Panc1 (cell line): ENCODE results near the gene HIPK2. TPM values are rescaled to one million over a fixed set of nuclear protein-coding genes. Genes with fewer than 3 reads are reported as not detected.

Source experiments
- ATAC-seq: fragments of 200-7000 bp; cut with Tn5 transposase; 2 replicates; pipeline ENCODE4 v1.9.1; 2020; ENCODE audit warnings: mild to moderate bottlenecking, moderate library complexity
- BruUV-seq: library from RNA; stranded (reverse); fragments of 400-500 nt; replicated peaks from 2 replicates; lab custom pipeline; 2021; lab: Mats Ljungman, UMichigan
- CTCF ChIA-PET: fragments of 300-600 bp; sonication (Branson Sonifier 250); formaldehyde crosslinking; loops from one replicate; lab custom pipeline; 2022; ENCODE audit warnings: antibody characterized with exemption; lab: Charles Lee
- POLR2A ChIA-PET: fragments of 300-600 bp; sonication (Branson Sonifier 250); formaldehyde crosslinking; loops from one replicate; lab custom pipeline; 2022; ENCODE audit warnings: antibody characterized with exemption; lab: Charles Lee
- DNase-seq: peaks from one replicate; pipeline ENCODE4 v3.0.0-alpha.2; 2010; ENCODE audit warnings: low read depth, low spot score
- H3K27ac ChIP-seq: 2 replicates; pipeline ENCODE4 v1.5.1; 2011; ENCODE audit warnings: mild to moderate bottlenecking, low read length, inconsistent platforms
- H3K27me3 ChIP-seq: fragments of 200-500 bp; sonication (Bioruptor generic); 2 replicates; pipeline ENCODE4 v1.6.0; 2014; ENCODE audit warnings: low read length, inconsistent platforms; ENCODE audit not compliant: control insufficient read depth, insufficient read depth
- H3K36me3 ChIP-seq: fragments of 200-500 bp; sonication (Bioruptor generic); 2 replicates; pipeline ENCODE4 v1.5.1; 2014; ENCODE audit warnings: inconsistent platforms, mild to moderate bottlenecking, low read length, moderate library complexity; ENCODE audit not compliant: control insufficient read depth, insufficient read depth
- H3K4me1 ChIP-seq: 2 replicates; pipeline ENCODE4 v1.5.1; 2011; ENCODE audit warnings: inconsistent platforms, mild to moderate bottlenecking, low read length, moderate library complexity; ENCODE audit not compliant: control insufficient read depth, insufficient read depth
- H3K4me3 ChIP-seq, 2 experiments: 2 replicates each; pipeline ENCODE4 v1.5.1; 2011 to 2012; ENCODE audit warnings: low read depth in 2 of 2, low read length in 2 of 2, mild to moderate bottlenecking in 2 of 2, inconsistent platforms in 1 of 2, moderate library complexity in 1 of 2
- H3K9me3 ChIP-seq: fragments of 200-500 bp; sonication (Bioruptor generic); 2 replicates; pipeline ENCODE4 v1.5.1; 2014; ENCODE audit warnings: low read depth, mild to moderate bottlenecking, inconsistent platforms, low read length, moderate library complexity; ENCODE audit not compliant: control insufficient read depth, insufficient read depth
- POLR2AphosphoS5 ChIP-seq: IDR thresholded peaks from 2 replicates; pipeline ENCODE4 v1.6.1; 2012; ENCODE audit warnings: mild to moderate bottlenecking, low read depth, low read length, moderate library complexity
- SIN3A ChIP-seq: IDR thresholded peaks from 2 replicates; pipeline ENCODE4 v1.6.1; 2012; ENCODE audit warnings: low read depth, mild to moderate bottlenecking, low read length, moderate library complexity, borderline replicate concordance; ENCODE audit not compliant: insufficient read depth
- TCF7L2 ChIP-seq: IDR thresholded peaks from 2 replicates; pipeline ENCODE4 v1.6.1; 2011; ENCODE audit warnings: mild to moderate bottlenecking, low read depth, low read length, inconsistent platforms
- in situ Hi-C: cut with HindIII; loops from 2 replicates; pipeline ENCODE4 v1.10.0; 2016; ENCODE audit warnings: low sequenced_read_pairs, low pct_unique_long_range_greater_than_20kb
- intact Hi-C: fragments of 100-400 bp; cut with micrococcal nuclease; formaldehyde crosslinking; loops from one replicate; pipeline ENCODE4 v1.10.0; 2022; ENCODE audit not compliant: unreplicated experiment
- total RNA-seq: library from RNA; stranded (reverse); gene quantifications from one replicate; pipeline ENCODE4 v1.2.1, GENCODE V29; 2021; ENCODE audit not compliant: unreplicated experiment
- TF ChIP-seq, protein P1 (sequence below), 2 experiments: IDR thresholded peaks; 2 replicates each; pipeline ENCODE4 v1.6.1; 2011 to 2012; ENCODE audit warnings: low read depth in 2 of 2, control low read depth in 1 of 2, low read length in 1 of 2, mild to moderate bottlenecking in 1 of 2, moderate library complexity in 1 of 2; ENCODE audit not compliant: insufficient read depth in 1 of 2
- TF ChIP-seq, protein P2 (sequence below): fragments of 450-650 bp; IDR thresholded peaks from 2 replicates; pipeline ENCODE4 v1.5.1; 2017; ENCODE audit warnings: mild to moderate bottlenecking

Gene HIPK2
- total RNA-seq, 1 experiment from 2014 or later: 34.1 TPM

DNA sequence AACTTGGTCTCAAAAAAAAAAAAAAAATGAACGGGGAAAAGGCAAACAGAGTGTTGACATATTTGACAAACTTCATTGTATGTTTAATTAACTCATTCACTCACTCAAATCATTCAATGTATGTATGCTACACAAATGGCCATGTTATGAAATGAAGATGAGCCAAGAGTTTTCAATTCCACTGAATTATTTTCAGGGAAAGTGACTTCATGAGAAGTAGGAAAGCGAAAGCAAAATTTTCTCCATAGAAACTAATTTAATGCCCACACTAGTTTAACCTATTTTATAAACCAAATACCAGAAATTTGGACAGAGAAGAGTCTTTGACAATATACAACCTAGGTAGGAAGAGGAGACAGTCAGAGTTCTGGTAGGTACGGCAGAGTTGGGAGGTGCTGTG lies 119.5 kb downstream of the HIPK2 start:
- H3K27me3 ChIP-seq: no peaks in the 10 kb centered on the region
- TF ChIP-seq SIN3A: no peak
- H3K27ac ChIP-seq: no peak overlapping the region
- no peaks in the 10 kb centered on the region for H3K36me3 ChIP-seq
- H3K9me3 ChIP-seq: no peaks in the 10 kb centered on the region
- in situ Hi-C loops (no loop called here), intact Hi-C loops (no loop called here)
- DNase-seq (no peak), ATAC-seq (no peak)
- CTCF ChIA-PET: no interaction called here
- no peak overlapping the region; a peak in 1 of 4 replicates for H3K4me3 ChIP-seq
- POLR2A ChIA-PET: no interaction called here
- BruUV-seq: no TSS peak
- H3K4me1 ChIP-seq: peaks cover 13% of the 10 kb centered on the region; the same call in 1 of the 2 replicates

DNA sequence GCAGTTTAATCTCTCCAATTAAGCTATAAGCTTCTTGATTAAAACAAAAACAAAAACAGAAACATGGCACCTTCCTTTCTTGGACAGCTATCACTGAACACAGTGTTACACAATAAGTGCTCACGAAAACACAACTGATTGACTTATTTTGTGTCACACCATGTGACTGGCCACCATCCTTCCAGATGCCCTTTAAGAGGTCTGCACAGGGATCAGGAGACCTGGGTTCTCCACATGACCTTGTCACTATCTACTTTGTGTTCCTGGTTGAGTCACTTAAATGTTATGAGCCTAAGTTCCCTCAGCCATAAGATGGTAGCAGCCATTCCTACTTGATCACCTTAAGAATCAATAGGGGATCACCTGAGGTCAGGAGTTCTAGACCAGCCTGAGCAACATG lies 120.1 kb downstream of the HIPK2 start:
- in situ Hi-C loops (no loop called here), intact Hi-C loops (no loop called here)
- H3K4me3 ChIP-seq: no peak overlapping the region
- no peak overlapping the region for H3K27ac ChIP-seq
- no peaks in the 10 kb centered on the region for H3K27me3 ChIP-seq
- H3K9me3 ChIP-seq: no peaks in the 10 kb centered on the region
- no TSS peak for BruUV-seq
- CTCF ChIA-PET: no interaction called here
- POLR2A ChIA-PET: no interaction called here
- DNase-seq (no peak), ATAC-seq (no peak)
- H3K4me1 ChIP-seq: peaks cover 16% of the 10 kb centered on the region; the same call in 1 of the 2 replicates
- no peaks in the 10 kb centered on the region for H3K36me3 ChIP-seq
- TF ChIP-seq, protein P1, sequence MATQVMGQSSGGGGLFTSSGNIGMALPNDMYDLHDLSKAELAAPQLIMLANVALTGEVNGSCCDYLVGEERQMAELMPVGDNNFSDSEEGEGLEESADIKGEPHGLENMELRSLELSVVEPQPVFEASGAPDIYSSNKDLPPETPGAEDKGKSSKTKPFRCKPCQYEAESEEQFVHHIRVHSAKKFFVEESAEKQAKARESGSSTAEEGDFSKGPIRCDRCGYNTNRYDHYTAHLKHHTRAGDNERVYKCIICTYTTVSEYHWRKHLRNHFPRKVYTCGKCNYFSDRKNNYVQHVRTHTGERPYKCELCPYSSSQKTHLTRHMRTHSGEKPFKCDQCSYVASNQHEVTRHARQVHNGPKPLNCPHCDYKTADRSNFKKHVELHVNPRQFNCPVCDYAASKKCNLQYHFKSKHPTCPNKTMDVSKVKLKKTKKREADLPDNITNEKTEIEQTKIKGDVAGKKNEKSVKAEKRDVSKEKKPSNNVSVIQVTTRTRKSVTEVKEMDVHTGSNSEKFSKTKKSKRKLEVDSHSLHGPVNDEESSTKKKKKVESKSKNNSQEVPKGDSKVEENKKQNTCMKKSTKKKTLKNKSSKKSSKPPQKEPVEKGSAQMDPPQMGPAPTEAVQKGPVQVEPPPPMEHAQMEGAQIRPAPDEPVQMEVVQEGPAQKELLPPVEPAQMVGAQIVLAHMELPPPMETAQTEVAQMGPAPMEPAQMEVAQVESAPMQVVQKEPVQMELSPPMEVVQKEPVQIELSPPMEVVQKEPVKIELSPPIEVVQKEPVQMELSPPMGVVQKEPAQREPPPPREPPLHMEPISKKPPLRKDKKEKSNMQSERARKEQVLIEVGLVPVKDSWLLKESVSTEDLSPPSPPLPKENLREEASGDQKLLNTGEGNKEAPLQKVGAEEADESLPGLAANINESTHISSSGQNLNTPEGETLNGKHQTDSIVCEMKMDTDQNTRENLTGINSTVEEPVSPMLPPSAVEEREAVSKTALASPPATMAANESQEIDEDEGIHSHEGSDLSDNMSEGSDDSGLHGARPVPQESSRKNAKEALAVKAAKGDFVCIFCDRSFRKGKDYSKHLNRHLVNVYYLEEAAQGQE (IDR thresholded peaks at IDR 0.05; ENCODE audit: insufficient read depth in 1 of 2, low read depth in 2 of 2, low read length in 1 of 2): no peak
- TF ChIP-seq POLR2AphosphoS5 (no peak), SIN3A (no peak), TCF7L2 (no peak)
- TF ChIP-seq, protein P2, sequence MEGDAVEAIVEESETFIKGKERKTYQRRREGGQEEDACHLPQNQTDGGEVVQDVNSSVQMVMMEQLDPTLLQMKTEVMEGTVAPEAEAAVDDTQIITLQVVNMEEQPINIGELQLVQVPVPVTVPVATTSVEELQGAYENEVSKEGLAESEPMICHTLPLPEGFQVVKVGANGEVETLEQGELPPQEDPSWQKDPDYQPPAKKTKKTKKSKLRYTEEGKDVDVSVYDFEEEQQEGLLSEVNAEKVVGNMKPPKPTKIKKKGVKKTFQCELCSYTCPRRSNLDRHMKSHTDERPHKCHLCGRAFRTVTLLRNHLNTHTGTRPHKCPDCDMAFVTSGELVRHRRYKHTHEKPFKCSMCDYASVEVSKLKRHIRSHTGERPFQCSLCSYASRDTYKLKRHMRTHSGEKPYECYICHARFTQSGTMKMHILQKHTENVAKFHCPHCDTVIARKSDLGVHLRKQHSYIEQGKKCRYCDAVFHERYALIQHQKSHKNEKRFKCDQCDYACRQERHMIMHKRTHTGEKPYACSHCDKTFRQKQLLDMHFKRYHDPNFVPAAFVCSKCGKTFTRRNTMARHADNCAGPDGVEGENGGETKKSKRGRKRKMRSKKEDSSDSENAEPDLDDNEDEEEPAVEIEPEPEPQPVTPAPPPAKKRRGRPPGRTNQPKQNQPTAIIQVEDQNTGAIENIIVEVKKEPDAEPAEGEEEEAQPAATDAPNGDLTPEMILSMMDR: no peak

DNA sequence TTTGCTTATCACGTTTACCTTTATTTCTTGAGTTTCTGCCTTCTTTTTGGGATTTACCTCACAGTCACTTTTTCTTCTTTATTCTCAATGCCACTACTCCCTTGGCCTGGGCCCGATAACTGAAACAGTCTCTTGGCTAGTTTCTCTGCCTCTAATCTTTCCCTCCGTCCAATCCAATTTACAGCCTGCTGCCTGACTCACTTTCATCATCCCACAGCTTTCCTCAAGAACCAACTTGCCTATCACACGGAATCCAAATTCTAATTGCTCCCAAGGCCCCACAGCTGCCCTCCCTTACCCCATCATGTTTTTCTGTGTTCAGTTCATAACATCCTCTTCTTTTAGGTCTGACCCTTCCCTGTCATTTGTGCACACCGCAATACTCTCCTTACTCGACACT lies 121.4 kb downstream of the HIPK2 start:
- in situ Hi-C loops: no loop called here
- ChIA-PET CTCF (no interaction called here), POLR2A (interaction anchor here (0.7 kb wide), 1 partner anchor 123 kb away, joined by 4 read pairs; no protein-coding TSS in a partner anchor)
- no peaks in the 10 kb centered on the region for H3K27me3 ChIP-seq
- no peaks in the 10 kb centered on the region for H3K9me3 ChIP-seq
- ATAC-seq (no peak), DNase-seq (no peak)
- H3K4me1 ChIP-seq: peaks cover 24% of the 10 kb centered on the region
- no TSS peak for BruUV-seq
- TF ChIP-seq TCF7L2: no peak
- TF ChIP-seq POLR2AphosphoS5: no peak
- TF ChIP-seq, protein P2: no peak
- no peak for TF ChIP-seq SIN3A
- intact Hi-C loops: no loop called here
- H3K4me3 ChIP-seq: no peak overlapping the region
- H3K27ac ChIP-seq: no peak overlapping the region
- no peaks in the 10 kb centered on the region for H3K36me3 ChIP-seq
